Inferior parietal cortex (tissue), 1 donor: Measurements from ENCODE around the gene ZNF530.
A peak's percentile ranks its signal among the peaks of the same experiment; 100 is the strongest.

ENCODE experiments used
- DNase-seq: peaks from one replicate; pipeline ENCODE4 v3.0.0-alpha.2; 2016; ENCODE audit errors: extremely low spot score

The ZNF530 gene

DNA sequence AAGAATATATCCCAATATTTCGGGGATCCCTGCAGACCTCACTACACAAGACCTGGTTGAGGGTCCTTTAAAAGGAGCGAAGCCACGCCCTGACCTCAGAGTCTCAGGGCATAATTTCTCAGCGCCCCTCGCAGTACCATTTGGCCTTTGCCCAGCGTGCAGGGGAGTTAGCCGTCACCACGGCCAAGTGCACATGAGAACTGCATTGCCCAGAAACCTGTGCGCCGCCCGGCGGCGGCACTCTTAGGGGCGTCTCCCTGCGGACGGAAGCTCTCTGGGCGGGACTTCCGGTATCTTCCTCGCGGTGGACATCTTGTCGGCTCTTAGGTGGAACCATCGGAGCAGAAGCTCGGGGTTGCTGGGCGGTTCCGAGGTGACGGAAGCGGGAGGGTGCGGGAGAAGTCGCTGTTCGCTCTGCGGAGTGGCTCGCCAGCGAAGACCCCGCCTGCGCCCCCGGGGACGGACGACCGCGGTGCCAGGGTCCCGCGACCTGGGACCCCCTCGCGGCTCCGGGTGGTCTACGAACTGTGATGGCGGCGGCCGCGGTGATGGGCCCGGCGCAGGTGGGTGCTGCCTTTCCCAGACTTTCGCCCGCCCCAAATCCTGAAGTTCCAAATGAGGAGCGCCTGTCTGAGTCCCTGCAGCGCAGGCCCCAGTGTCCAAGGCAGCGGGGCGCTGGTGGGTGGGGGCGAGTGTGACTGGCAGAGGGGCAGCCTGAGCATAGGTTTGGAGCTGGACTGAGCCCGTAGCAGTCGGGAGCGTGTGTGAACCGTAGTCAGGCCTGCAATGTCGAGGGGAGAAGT is 14.5 kb downstream of the ZNF530 start, which contains the start of gene ZNF134:
ZNF134 (plus strand) TSS at position 302 of the 803 bp plus-strand sequence. CDS start 5,227 bp downstream, outside the sequence.
- DNase-seq: peak; percentile 91

DNA sequence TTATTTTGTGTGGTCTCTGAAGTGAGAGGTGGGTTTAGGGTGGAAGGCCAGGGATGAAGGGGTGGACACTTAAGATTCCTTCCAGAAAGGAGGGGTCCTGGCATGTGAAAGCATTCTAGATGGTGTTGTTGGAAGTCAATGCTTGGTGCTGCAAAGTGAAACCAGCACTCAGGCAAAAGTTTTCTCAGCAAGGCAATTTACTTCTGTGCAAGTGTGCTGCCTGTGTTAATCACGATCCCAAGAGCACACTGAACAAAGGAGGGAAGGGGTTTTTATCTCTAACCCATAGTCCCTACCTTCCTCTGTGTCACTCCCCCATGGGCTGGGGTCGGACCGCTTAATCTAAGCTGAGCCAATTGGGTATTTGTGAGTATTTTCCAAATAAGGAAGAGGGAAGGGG is 15.7 kb downstream of the ZNF530 start:
- DNase-seq: no peak

DNA sequence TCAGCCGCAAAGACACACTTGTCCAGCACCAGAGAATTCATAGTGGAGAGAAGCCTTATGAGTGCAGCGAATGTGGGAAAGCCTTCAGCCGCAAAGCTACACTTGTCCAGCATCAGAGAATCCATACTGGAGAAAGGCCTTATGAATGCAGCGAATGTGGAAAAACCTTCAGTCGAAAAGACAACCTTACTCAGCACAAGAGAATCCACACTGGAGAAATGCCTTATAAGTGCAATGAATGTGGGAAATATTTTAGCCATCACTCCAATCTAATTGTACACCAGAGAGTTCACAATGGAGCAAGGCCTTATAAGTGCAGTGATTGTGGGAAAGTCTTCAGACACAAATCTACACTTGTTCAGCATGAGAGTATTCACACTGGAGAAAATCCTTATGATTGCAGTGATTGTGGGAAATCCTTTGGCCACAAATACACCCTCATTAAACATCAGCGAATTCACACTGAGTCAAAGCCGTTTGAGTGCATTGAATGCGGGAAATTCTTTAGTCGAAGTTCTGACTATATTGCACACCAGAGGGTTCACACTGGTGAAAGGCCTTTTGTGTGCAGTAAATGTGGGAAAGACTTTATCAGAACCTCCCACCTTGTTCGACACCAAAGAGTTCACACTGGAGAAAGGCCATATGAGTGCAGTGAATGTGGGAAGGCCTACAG is 21.1 kb downstream of the ZNF530 start:
- no peak for DNase-seq

DNA sequence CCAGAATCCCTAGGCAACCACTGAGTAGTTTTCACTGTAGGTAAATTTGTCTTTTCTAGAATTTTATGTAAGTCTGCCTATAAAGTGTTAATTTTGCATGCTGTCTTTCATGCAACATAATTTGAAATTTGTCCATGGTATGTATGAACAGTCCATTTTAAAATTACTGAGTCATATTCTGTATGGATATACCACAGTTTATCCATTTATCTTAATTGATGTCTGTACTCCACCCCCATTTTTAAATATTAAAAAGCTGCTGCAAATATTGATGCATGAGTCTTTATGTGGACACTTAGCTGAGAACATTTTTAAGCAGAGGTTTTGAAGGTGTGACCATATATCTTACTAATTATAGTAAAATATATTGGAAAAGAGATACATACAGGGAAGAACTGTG is 23.4 kb downstream of the ZNF530 start:
- DNase-seq: no peak

DNA sequence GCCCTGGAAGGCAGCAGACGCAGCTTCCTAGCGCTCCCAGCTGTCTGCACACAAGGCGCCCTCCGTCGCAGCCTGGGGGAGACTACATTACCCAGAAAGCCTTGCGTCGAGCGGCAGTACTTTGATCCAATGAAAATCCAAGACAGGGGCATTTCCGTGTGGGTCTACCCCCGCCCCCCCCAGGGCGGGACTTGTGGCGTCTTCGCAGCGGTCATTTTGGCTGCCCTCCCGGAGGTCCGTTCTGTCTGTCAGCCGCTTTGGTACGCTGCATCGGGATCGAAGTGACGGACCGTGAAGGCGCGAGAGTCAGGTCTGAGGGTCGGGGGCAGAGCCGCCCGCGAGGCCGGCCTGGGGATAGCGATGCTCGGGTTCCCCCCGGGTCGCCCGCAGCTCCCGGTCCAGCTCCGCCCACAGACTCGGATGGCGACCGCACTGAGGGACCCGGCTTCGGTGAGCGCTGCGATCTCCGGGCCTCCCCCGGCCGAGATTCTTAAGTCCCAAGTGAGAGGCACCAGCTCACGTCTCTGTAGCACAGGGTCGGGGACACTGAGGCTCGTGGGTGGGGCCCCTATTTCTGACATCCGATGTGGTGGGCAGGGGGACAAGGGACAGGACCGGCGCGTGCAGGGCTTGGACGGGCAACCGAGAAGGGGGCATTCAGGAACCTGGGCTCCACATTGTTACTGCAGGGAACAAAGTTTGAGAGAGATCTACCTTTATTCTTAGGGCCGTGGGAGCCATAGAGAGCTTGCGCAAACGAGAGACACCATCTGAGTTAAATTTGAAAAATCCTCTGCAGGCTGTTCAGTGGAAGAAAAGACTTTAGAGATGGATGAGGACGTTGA is 33.5 kb downstream of the ZNF530 start, which contains the start of gene ZNF211:
ZNF211 (plus strand) TSS at position 182 of the 845 bp plus-strand sequence; CDS start at position 361, 179 bp downstream.
- DNase-seq: peak; percentile 98

DNA sequence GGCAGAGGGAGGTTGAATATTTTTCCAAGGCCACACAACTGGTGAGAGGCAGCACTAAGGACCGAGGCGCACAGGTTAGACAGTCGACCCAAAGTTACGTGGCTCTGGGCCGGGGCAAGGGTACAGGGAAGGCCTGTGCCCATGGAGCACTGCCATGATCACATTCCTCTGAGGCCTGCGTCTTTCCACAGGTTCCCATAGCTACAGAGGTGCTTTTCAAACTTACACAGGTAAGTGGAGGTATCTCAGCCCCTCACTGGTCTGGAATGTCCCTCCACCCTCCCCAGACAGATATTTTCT is 34.1 kb downstream of the ZNF530 start:
- no peak for DNase-seq

DNA sequence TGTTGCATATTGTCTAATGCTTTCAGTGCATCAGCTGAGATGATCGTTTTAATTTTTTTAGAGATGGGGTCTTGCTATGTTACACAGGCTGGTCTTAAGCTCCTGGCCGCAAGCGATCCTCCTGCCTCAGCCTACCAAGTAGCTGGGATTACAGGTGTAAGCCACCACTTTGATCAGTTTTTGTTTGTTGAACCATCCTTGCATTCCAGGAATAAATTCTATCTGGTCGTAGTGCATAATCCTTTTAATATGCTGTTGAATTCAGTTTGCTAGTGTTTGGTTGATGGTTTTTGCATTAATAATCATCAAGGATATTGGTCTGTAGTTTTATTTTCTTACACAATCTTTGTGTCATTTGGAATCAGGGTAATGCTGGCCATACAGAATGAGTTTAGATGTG is 37.7 kb downstream of the ZNF530 start:
- DNase-seq: no peak

DNA sequence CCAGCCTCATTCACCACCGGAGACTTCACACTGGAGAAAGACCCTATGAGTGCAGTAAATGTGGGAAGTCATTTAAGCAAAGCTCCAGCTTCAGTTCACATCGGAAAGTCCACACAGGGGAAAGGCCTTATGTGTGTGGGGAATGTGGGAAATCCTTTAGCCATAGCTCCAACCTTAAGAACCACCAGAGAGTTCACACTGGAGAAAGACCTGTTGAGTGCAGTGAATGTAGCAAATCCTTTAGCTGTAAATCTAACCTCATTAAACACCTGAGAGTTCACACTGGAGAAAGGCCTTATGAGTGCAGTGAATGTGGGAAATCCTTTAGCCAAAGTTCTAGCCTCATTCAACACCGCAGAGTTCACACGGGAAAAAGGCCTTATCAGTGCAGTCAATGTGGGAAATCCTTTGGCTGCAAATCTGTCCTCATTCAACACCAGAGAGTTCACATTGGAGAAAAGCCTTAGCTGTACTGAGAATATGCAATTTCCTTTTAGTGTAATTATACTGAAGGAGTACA is 42.1 kb downstream of the ZNF530 start:
- DNase-seq: no peak

DNA sequence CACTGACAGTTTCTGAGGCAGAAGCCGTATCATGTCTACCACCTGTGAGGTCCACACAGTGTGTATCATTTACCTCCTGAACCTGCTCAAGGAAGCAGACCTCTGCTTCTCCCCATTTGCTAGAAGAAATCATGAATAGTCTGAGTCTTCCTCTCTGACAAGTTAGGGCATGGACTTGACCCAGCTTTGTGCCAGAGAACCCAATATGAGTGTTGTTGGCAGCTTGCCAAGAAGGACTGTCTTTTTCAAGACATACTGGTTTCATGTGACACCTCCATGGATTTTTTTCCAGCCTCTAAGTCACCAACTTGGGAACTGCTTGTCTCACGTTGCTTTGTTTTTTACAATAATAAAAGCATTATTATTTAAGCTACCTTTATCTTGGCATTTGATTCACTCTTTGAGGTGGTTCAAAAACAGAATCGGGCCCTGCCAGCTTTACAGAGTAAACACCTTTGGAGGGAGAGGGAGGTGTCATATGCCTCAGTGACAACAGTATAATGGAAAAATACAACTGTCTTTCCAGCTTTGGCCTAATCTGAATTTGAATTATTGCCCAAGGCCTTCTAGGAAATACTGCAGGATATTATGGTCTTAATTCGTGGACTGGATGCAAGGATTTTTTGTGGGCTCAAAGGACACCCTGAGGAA is 42.8 kb downstream of the ZNF530 start:
- no peak for DNase-seq

DNA sequence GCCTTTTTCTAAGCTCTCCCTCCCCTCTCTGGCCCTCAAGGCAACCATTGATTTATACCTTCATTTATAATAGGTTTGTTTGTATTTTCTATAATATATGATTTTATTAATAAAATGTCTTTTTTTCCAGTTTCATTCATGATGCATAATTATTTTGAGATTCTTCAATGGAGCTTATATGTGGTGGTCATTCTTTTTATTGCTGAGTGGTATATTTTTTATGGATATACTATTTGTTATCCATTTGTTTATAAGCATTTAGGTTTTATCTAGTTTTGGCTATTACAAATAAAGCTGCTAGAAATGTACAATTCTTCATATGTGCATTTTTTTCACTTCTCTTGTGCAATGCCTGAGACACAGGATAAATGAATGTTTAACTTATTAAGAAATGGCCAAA is 44.0 kb downstream of the ZNF530 start:
- no peak for DNase-seq

DNA sequence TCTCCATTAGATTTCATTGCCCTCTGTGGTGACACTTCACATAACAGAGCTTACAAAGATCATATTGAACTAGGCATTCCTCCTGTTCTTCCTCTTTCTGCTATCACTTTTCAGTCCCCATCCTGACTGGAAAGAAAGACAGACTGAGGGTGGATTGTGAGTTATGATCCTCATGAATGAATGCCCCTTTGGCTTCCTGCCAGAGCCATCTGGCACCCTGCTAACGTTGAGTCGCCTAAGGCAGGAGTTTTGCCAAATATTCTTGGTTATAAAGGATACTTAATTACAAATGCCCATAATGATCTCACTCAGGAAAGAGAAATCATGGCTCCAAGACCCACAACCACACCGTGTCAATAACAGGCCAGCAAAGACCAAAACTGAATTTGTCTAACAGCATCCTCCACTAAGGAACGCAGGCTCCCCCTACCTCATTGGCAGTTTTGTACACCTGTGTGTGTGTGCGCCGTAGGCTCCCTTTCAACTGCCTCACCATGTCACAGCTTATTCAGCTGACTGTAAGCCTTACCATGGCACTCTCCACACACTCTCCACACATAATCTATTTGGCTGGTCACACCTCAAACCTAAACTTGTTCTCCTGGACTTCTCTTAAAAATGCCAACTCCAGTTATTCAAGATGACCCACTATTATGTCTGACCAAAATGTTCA is 48.8 kb downstream of the ZNF530 start:
- DNase-seq: no peak

DNA sequence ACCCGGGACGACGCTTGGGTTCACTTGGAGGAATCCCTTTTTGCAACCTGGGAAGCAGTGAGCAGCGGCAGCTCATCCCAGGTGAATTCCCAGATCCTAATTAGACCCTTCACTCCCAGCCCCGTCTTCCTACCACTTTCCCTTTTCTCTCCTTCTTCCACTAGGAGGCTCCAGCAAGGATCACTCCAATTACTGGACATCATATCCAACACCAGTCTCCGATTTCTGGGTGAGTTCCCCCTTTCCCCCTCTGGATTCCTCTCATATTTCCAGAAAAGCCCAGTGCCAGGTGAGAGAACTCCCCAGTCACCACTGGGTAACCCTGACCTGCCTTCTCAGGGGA is 51.9 kb downstream of the ZNF530 start:
- DNase-seq: no peak

DNA sequence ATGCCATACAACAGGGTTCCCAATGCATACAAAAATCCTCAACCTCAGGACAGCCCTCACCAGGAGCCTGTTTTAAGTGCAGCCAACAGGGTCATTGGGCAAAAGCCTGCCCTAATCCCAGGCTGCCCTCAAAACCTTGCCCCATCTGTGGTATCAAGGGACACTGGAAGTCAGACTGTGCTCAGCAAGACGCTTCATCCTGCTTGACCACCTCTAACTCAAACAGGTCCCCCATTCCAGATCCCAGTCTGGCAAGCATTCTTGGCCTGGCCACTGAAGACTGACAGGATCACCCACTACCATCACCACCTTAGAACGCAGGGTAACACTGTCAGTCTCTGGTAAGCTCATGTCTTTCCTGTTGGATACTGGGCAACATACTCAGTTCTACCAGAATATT is 54.0 kb downstream of the ZNF530 start:
- DNase-seq: no peak

DNA sequence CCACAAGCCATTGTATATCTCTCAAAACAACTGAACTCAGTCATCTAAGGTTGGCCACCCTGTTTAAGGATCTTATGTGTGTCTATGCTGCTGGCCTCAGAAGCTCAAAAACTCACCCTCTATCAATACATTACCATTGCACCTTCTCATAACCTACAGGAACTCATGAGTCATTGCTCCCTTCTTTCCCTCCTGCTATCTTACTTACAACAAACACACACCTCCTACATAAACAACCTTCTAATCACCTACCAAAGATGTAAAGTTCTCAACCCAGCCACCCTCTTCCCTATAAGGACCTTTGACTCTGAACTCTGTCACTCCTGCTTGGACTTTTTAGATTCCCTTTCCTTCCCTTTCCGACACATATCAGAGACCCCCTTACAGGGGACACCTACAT is 55.8 kb downstream of the ZNF530 start:
- DNase-seq: no peak

DNA sequence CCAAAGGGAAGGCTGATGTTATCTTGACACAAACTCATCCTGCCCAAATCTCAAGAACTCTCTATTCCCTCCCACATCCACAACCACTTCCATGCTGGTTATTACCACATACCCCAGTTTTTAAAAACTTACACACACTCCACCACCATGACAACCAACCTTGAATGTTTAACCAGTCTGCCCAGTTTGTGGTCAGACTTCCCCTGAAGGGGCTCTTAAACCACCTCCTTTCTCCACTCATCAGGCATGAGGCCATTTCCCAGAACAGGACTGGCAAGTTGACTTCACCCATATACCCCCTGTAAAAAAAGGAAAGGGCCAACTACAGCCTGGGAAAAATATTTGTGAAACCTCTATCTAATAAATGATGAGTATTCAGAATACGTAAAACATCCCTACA is 56.7 kb downstream of the ZNF530 start:
- no peak for DNase-seq
